HG03159 (cell line): ENCODE data around the gene RMRP.

ENCODE experiments used
- ATAC-seq: cut with Tn5 transposase; IDR thresholded peaks from one replicate; pipeline ENCODE4 v1.9.1; 2021; ENCODE audit warnings: mild to moderate bottlenecking, moderate library complexity; ENCODE audit not compliant: unreplicated experiment

Gene RMRP

DNA sequence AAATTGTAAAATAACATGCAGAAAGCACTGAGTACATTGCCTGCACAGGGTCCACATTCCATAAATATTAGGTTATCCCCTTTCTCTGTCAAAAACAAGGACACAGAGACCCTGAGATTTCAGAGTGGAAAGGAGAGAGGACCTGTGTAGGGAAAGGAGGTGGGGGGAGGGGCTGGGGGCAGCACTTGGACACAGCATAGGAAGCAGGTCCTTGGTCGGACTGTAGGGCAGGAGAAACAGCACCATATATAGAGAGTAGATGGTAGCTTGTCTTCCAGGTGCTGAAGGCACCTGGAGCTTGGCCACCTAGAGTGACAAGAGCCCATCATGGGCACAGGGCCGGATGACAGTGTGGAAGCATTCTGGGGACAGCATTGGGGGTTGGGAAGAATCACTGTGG is 29.5 kb upstream of the RMRP start:
- ATAC-seq = no peak

DNA sequence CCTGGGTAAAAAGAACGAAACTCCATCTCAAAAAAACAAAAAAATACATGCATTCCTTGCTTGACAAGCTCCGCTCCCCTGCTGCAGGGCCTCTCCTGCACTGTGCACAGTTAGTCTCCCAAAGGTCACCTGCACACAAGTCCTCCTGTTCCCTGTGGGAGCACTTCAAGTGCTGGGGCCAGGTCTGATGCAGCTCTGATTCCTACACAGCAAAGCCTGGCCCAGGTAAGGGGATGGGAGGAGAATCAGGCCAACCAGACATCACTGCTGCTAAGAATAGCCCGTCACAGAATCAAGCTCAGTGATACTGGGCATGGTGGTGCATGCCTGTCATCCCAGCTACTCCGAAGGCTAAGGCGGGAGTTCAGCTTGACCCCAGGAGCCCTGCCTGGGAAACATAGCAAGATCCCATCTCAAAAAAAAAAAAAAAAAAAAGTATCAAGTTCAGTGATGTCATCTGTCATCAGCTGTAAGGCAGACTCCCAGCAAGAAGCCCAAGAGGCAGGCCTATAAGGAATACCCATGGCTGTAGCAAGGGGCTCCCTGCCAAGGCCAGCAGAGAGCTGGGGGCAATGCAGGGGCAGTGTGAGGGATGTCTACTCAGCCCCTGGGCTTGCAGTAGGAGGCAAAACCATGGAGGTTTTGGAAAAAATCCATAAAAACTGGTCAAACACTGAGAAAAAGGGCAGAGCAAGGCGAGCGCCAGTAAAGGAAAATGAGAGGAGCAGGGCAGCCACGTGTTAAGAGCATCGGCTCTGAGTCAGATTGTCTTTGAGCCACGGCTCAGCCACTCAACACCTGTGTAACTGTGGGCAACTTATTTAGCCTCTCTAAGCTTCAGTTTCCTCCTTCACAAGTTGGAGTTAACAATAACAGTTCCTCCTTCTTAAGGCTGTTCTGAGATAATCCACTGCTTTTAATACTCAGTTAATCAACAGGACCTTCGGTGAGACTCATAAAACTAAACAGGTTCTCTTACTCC is 28.7 kb upstream of the RMRP start:
- ATAC-seq = no peak

DNA sequence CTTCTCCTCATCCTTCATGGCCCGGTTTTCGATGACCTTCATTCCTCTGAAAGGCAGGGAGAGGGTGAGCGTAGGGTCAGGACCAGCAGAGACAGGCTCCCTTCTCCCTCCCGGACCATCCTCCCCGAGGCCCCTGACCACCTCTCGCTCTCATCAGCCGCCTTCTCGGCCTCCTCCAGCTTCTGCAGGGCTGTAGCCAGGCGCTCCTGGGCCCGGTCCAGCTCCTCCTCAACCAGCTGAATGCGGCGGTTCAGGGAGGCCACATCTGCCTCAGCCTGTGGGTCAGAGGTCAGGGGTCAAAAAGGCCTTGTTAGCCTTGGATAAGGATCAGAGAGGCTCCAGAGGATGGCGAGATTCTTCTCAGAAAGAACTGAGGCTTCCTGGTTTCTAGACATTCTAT is 27.7 kb upstream of the RMRP start:
- ATAC-seq = no peak

DNA sequence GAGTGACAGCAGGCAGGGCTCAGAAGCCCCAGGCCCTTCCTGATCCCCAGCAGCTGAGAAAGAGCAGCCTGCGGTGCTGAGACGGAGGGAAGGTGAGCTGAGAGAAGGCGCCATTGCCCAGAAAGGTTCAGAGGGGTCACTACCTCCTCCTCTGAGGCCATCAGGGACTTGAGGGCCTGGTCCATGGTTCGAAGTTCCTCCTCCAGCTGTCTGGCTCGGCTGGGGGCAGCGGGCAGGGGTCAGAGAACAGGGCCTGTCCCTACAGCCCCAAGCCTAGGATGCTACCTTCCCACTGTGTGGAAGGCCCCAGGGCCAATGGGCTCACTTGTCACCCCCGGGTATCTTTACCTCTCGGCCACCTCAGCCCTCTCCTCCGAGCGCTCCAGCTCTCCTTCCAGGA is 27.1 kb upstream of the RMRP start:
- ATAC-seq = no peak

DNA sequence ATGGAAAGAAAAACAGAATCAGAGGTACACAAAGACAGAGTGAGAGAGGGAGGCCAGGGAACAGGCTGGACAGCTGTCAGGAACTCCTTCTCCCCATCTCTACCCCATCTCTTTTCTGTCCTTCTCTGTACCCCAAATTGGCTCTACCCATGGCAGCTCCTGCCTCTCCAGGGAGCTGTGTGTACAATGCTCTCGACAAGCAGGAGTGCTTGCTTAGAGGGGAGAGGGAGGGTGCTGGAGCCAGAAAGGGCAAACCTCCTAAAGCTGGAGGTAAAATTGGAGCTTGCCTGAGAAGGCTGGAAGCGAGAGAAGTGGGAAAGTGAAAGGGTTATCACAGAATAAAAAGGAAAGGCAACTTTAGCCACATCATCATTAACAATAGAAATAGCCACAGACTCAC is 25.5 kb upstream of the RMRP start:
- no peak for ATAC-seq

DNA sequence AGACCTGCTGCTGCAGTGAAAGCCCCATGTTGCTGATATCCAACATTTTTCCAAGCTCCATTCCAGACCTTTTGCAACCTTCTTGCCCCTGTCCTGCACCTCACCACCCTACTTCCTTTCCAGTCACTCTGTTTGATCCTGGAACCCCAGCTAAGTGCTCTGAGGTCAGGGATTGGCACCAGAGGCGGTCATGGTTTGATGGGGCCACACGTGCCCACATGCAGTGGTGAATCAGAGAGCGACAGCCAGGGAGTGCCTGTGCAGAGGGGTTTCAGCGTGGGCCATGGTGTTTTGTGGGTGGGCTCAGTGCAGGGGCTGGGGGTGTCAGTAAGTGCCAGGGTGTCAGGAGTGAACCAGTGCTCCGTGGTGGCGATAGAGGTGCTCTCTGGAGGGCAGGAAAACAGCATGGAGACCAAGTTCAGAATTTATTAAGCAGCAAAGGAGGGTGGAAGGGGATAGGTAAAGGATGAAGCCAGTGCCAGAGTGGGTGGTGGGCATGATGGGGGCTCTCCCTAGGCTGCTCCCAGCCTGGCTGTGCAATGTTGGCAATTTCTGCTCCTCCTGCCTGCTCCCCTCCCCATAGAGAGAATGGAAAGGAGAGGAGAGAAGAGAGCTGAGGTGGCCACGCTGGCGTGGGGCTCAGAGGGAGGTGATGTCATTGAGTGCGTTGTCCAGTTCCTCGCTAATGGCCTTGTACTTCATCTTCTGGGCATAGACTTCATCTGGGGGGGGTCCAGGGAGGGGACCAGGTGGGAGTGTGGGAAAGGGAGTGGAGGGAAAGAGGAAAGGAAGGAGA is 24.9 kb upstream of the RMRP start:
- no peak for ATAC-seq

DNA sequence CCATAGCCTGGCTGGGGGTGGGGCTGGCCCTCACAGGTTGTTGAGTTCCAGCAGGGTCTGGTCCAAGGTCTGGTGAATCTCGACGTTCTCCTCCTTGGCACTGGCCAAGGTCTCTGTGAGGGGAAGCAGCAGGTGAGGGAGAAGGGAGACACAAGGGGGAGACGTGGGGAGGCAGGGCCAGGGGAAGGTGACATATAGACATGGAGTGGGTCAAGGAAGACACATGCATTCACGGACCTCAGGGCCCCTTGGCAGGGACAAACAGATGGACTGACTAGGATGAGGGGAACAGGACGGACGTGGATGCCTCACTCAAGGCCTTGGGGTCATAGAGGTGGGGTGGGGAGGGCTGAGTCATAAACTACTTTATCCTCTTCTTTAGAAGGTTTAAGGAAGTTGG is 24.2 kb upstream of the RMRP start:
- ATAC-seq = no peak

DNA sequence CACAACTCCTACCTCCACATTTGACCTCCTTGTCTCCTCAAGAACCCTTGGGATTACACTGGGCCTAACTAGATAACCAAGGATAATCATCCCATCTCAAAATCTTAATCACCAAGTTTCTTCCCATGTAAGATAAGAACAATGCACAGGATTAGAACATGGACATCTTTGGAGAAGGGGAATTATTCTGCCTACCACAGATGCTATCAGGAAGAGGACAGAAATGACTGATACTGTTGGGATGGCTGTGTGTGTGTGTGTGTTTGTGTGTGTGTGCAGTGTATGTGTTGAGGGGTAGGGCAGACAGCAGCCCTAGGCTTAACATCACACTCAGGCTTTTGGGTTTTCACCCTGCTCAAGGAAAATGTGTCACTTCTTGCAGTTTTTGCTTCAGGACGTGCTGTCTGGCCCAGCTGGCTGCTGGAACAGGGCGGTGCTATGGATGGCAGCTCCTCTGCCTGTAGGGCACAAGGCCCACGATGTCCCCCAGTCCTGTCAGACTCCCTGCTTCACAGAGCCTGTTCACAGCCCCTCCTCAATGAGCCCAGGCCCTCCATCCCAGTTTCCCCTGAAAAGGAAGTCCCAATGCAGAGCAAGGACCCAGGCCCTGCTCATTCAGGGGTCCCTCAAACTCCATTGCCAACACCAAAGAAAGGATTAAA is 23.7 kb upstream of the RMRP start:
- ATAC-seq = no peak

DNA sequence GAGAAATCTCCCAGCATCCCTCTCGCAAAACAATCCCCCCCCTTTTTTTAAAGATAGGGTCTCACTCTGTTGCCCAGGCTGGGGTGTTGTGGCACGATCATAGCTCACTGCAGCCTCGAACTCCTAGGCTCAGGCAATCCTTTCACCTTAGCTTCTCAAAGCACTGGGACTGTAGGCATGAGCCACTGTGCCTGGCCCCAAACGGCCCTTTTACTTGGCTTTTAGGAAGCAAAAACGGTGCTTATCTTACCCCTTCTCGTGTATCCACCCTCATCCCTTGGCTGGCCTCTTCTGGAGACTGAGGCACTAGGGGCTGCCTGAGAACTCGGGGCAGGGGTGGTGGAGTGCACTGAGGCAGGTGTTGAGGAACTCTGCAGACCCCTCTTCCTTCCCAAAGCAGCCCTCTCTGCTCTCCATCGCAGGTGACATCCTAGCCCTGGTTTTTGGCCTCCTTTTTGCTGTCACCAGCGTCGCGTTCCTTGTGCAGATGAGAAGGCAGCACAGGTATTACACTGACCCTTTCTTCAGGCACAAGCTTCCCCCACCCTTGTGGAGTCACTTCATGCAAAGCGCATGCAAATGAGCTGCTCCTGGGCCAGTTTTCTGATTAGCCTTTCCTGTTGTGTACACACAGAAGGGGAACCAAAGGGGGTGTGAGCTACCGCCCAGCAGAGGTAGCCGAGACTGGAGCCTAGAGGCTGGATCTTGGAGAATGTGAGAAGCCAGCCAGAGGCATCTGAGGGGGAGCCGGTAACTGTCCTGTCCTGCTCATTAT is 22.7 kb upstream of the RMRP start:
- ATAC-seq = no peak

DNA sequence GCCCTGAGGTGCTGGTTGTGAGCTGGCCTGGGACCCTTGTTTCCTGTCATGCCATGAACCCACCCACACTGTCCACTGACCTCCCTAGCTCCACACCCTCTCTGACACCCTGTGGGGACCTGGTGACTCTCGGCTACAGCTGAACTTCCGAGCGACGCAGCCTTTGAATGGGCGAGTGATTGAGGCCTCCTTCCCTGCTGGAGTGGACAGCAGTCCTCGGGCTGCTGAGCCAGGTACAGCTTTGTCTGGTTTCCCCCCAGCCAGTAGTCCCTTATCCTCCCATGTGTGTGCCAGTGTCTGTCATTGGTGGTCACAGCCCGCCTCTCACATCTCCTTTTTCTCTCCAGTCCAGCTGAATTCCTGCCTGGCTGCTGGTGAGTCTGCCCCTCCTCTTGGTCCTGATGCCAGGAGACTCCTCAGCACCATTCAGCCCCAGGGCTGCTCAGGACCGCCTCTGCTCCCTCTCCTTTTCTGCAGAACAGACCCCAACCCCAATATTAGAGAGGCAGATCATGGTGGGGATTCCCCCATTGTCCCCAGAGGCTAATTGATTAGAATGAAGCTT is 22.0 kb upstream of the RMRP start:
- ATAC-seq = no peak

DNA sequence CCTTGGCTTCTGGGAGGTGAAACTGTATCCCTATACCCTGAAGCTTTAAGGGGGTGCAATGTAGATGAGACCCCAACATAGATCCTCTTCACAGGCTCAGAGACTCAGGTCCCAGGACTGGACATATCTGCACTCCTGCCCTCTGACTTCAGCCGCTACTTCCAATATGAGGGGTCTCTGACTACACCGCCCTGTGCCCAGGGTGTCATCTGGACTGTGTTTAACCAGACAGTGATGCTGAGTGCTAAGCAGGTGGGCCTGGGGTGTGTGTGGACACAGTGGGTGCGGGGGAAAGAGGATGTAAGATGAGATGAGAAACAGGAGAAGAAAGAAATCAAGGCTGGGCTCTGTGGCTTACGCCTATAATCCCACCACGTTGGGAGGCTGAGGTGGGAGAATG is 21.3 kb upstream of the RMRP start:
- no peak for ATAC-seq

DNA sequence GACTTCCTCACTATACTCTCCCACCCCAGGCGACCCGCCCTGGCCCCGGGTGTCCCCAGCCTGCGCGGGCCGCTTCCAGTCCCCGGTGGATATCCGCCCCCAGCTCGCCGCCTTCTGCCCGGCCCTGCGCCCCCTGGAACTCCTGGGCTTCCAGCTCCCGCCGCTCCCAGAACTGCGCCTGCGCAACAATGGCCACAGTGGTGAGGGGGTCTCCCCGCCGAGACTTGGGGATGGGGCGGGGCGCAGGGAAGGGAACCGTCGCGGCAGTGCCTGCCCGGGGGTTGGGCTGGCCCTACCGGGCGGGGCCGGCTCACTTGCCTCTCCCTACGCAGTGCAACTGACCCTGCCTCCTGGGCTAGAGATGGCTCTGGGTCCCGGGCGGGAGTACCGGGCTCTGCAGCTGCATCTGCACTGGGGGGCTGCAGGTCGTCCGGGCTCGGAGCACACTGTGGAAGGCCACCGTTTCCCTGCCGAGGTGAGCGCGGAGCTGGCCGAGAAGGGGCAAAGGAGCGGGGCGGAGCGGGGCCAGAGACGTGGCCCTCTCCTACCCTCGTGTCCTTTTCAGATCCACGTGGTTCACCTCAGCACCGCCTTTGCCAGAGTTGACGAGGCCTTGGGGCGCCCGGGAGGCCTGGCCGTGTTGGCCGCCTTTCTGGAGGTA is 18.0 kb upstream of the RMRP start:
- no peak for ATAC-seq

DNA sequence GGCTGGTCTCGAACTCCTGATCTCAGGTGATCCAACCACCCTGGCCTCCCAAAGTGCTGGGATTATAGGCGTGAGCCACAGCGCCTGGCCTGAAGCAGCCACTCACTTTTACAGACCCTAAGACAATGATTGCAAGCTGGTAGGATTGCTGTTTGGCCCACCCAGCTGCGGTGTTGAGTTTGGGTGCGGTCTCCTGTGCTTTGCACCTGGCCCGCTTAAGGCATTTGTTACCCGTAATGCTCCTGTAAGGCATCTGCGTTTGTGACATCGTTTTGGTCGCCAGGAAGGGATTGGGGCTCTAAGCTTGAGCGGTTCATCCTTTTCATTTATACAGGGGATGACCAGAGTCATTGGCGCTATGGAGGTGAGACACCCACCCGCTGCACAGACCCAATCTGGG is 17.4 kb upstream of the RMRP start:
- ATAC-seq = no peak

DNA sequence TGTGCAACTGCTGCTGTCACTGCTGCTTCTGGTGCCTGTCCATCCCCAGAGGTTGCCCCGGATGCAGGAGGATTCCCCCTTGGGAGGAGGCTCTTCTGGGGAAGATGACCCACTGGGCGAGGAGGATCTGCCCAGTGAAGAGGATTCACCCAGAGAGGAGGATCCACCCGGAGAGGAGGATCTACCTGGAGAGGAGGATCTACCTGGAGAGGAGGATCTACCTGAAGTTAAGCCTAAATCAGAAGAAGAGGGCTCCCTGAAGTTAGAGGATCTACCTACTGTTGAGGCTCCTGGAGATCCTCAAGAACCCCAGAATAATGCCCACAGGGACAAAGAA is 16.2 kb upstream of the RMRP start:
- no peak for ATAC-seq

DNA sequence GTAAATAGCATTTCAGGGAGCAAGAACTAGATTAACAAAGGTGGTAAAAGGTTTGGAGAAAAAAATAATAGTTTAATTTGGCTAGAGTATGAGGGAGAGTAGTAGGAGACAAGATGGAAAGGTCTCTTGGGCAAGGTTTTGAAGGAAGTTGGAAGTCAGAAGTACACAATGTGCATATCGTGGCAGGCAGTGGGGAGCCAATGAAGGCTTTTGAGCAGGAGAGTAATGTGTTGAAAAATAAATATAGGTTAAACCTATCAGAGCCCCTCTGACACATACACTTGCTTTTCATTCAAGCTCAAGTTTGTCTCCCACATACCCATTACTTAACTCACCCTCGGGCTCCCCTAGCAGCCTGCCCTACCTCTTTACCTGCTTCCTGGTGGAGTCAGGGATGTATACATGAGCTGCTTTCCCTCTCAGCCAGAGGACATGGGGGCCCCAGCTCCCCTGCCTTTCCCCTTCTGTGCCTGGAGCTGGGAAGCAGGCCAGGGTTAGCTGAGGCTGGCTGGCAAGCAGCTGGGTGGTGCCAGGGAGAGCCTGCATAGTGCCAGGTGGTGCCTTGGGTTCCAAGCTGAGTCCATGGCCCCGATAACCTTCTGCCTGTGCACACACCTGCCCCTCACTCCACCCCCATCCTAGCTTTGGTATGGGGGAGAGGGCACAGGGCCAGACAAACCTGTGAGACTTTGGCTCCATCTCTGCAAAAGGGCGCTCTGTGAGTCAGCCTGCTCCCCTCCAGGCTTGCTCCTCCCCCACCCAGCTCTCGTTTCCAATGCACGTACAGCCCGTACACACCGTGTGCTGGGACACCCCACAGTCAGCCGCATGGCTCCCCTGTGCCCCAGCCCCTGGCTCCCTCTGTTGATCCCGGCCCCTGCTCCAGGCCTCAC is 15.6 kb upstream of the RMRP start, which contains the start of gene CA9:
Gene CA9, plus strand, starts transcription at position 797 of the 893 bp plus-strand sequence. Its CDS starts 32 bp downstream, at position 829.
- ATAC-seq = no peak

DNA sequence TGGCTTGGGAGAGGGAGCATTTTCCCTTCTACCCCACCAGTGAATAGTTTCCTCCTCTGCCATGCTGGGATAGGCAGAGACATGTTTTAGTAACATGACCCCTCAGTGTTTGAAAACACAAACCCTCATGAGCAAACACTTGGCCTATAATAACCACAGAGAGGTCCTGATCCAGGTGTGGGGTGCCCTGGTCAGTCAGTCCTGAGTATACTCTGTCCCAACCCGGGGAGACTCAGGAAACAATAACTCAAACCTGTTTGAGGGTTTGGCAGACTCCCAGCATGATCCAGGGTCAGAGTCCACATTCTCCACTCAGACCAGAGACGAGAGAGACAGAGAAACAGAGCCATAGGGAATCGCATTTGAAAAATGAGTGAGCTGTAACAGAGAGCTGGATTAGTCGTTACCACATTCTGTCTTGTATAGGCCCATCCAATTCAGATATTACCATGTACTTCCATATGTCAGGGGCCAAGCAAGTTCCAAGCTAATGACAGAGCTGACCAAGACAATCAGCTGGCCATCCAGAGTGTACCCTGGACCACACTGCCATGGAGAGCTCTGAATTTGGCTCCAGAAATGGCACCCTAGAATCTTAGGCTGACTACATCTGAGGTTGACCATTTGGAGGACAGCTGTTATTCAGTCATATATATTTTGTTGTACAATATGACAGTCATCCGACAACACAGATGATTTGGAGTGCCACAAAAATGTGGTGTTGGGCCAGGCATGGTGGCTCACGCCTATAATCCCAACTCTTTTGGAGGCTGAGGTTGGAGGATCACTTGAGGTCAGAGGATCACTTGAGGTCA is 11.7 kb upstream of the RMRP start:
- no peak for ATAC-seq

DNA sequence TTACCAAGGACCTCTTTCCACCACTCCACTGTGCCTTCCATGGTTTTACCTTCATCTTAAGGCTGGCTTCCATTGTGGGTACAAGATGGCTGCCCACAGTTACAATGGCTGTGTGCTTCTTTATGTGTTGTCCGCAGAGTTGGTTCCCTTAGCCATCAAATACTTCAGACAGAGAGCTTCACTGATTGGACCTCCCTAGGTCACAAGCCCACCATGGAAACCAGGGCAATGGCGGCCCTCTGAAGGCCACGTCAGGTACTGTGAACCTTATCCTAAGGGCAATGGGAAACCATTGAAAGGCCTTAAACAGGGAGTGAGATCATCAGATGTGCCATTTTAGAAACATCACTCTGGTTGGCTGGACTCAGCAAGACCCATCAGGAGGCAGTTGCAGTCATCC is 10.1 kb upstream of the RMRP start:
- no peak for ATAC-seq

DNA sequence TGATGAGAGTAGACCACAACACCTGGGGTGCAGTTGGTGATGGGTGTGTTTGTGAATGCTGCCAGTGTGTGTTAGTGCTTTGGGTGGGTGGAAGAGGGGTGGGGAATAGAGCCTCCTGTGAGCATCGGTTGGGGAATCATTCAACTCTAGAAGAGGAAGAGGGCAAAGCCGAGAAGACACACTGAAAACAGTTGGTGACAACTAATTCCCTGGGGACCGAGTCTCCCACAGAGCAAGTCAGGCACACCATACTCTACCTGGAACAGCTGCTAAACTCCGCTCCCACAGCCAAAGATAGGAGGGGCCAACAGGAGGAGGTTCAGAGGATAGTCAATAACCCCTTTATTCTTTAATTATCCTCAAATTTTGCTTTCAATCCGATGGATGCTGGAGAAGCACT is 8.7 kb upstream of the RMRP start:
- ATAC-seq = no peak
